OCI-LY3 (cell line): ENCODE data around the gene SPNS3.

Experiments
- H2AFZ ChIP-seq: fragments of 200-600, 300-600 bp; shearing (Covaris generic); 2 replicates; pipeline ENCODE4 v1.6.0; 2014; ENCODE audit warnings: antibody characterized with exemption, low read depth, low read length
- H3K27ac ChIP-seq: fragments of 200-600, 300-600 bp; sonication (generic); 2 replicates; pipeline ENCODE4 v1.5.1; 2014; ENCODE audit warnings: mild to moderate bottlenecking, low read length, moderate library complexity, mixed read lengths
- H3K27me3 ChIP-seq: fragments of 200-600, 300-600 bp; sonication (generic); 2 replicates; pipeline ENCODE4 v1.6.1; 2014; ENCODE audit warnings: low read depth, low read length, mixed read lengths
- H3K36me3 ChIP-seq: fragments of 200-600, 300-600 bp; sonication (generic); replicated peaks from 2 replicates; pipeline ENCODE3; 2014; ENCODE audit warnings: low read depth, low read length, mixed read lengths
- H3K4me1 ChIP-seq: fragments of 300-600, 200-600 bp; sonication (generic); 2 replicates; pipeline ENCODE4 v1.6.1; 2014; ENCODE audit warnings: low read length, mixed read lengths
- H3K4me2 ChIP-seq: fragments of 200-600, 300-600 bp; sonication (generic); 2 replicates; pipeline ENCODE4 v1.6.1; 2014; ENCODE audit warnings: low read length, mixed read lengths
- H3K4me3 ChIP-seq: fragments of 300-600, 200-600 bp; sonication (generic); 2 replicates; pipeline ENCODE4 v1.5.1; 2014; ENCODE audit warnings: antibody characterized with exemption, mild to moderate bottlenecking, low read length, moderate library complexity
- H3K79me2 ChIP-seq: fragments of 300-600, 200-600 bp; shearing (Covaris generic); 2 replicates; pipeline ENCODE4 v1.6.1; 2014; ENCODE audit warnings: mild to moderate bottlenecking, low read length, mixed read lengths
- H3K9ac ChIP-seq: fragments of 300-600, 200-600 bp; shearing (Covaris generic); 2 replicates; pipeline ENCODE4 v1.6.0; 2014; ENCODE audit warnings: mild to moderate bottlenecking, low read length, moderate library complexity
- H3K9me3 ChIP-seq: fragments of 200-600, 300-600 bp; shearing (Covaris generic); 2 replicates; pipeline ENCODE4 v1.6.1; 2014; ENCODE audit warnings: low read length, mixed read lengths; ENCODE audit not compliant: insufficient read depth
- H4K20me1 ChIP-seq: fragments of 200-600, 300-600 bp; sonication (generic); 2 replicates; pipeline ENCODE4 v1.6.1; 2016; ENCODE audit warnings: low read length, mixed read lengths; ENCODE audit not compliant: insufficient read depth
- EZH2phosphoT487 ChIP-seq: fragments of 200-600 bp; shearing (Covaris generic); IDR thresholded peaks from 2 replicates; pipeline ENCODE4 v1.6.1; 2018; ENCODE audit warnings: antibody characterized with exemption, mixed run types, low read depth
- TF ChIP-seq, protein P1 (sequence below): fragments of 200-600, 300-600 bp; sonication (generic); IDR thresholded peaks from 2 replicates; pipeline ENCODE4 v1.5.1; 2014; ENCODE audit warnings: antibody characterized with exemption, low read length, low read depth

SPNS3 gene

GRCh38 chr17:4531988-4532736, 98.4 kb downstream of the SPNS3 start:
- Histone ChIP-seq H3K9ac (no peak overlapping the region), H3K9me3 (no peaks in the 10 kb centered on the region), H3K27ac (no peak overlapping the region), H3K4me1 (no peaks in the 10 kb centered on the region), H3K79me2 (no peaks in the 10 kb centered on the region), H3K4me2 (no peak overlapping the region), H4K20me1 (peaks cover 6% of the 10 kb centered on the region; the same call in 1 of the 2 replicates), H2AFZ (no peak overlapping the region), H3K4me3 (no peak overlapping the region), H3K36me3 (no peaks in the 10 kb centered on the region), H3K27me3 (peaks cover 6% of the 10 kb centered on the region; the same call in 1 of the 2 replicates)
- no peak for TF ChIP-seq EZH2phosphoT487

DNA sequence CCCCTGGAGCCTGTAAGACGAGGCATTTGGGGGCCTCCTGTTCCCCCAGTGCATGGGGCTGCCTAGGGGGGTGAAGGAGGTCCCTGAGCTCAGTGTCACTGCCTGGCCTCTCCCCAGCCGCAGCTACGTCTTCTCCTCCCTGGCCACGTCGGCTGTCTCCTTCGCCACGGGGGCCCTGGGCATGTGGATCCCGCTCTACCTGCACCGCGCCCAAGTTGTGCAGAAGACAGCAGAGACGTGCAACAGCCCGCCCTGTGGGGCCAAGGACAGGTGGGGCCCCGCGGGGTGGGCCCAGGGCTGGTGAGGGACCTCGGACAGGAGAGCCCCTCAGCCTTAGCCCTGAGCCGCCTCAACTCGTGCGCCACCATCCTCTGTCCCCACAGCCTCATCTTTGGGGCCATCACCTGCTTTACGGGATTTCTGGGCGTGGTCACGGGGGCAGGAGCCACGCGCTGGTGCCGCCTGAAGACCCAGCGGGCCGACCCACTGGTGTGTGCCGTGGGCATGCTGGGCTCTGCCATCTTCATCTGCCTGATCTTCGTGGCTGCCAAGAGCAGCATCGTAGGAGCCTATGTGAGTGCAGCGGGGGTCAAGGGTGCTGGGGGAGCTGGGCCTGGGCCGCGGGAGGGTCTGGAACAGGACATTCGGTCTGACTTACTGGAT, 99.3 kb downstream of the SPNS3 start:
- Histone ChIP-seq H3K9me3 (no peaks in the 10 kb centered on the region), H3K4me3 (no peak overlapping the region), H3K9ac (no peak overlapping the region), H4K20me1 (peaks cover 11% of the 10 kb centered on the region), H3K4me2 (no peak overlapping the region), H3K4me1 (no peaks in the 10 kb centered on the region), H2AFZ (no peak overlapping the region), H3K27me3 (peaks cover 4% of the 10 kb centered on the region; the same call in 1 of the 2 replicates), H3K36me3 (no peaks in the 10 kb centered on the region), H3K27ac (no peak overlapping the region), H3K79me2 (no peaks in the 10 kb centered on the region)
- TF ChIP-seq, protein P1, sequence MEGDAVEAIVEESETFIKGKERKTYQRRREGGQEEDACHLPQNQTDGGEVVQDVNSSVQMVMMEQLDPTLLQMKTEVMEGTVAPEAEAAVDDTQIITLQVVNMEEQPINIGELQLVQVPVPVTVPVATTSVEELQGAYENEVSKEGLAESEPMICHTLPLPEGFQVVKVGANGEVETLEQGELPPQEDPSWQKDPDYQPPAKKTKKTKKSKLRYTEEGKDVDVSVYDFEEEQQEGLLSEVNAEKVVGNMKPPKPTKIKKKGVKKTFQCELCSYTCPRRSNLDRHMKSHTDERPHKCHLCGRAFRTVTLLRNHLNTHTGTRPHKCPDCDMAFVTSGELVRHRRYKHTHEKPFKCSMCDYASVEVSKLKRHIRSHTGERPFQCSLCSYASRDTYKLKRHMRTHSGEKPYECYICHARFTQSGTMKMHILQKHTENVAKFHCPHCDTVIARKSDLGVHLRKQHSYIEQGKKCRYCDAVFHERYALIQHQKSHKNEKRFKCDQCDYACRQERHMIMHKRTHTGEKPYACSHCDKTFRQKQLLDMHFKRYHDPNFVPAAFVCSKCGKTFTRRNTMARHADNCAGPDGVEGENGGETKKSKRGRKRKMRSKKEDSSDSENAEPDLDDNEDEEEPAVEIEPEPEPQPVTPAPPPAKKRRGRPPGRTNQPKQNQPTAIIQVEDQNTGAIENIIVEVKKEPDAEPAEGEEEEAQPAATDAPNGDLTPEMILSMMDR: no peak
- TF ChIP-seq EZH2phosphoT487: no peak

GRCh38 chr17:4533523-4534504, 100.1 kb downstream of the SPNS3 start:
- Histone ChIP-seq H3K36me3 (no peaks in the 10 kb centered on the region), H4K20me1 (peaks cover 14% of the 10 kb centered on the region), H3K9ac (no peak overlapping the region), H3K9me3 (no peaks in the 10 kb centered on the region), H3K79me2 (no peaks in the 10 kb centered on the region), H3K27me3 (peaks cover 4% of the 10 kb centered on the region; the same call in 1 of the 2 replicates), H3K4me2 (no peak overlapping the region), H3K4me1 (no peaks in the 10 kb centered on the region), H3K4me3 (no peak overlapping the region), H2AFZ (no peak overlapping the region), H3K27ac (no peak overlapping the region)
- TF ChIP-seq, protein P1: no peak
- TF ChIP-seq EZH2phosphoT487: no peak

DNA sequence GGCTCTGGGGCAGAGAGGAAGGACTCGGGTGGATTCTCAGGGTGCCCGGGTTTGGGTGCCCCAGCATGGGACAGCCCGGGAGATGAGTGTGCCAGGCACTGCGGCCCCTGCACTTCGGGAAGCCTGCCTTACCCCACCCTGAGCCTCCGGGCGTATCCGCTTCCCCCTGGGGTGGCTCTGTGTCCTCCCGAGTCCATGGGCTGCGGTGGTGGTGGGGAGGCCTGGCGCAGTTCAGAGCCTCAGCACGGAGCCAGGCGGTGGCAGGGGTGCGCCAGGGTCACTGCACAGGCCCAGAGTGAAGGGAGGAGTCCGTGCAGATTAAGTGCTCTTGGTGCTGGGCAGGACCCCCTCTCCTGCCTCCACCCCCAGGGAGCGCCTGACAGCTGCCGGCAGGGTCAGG, 100.8 kb downstream of the SPNS3 start:
- TF ChIP-seq EZH2phosphoT487: no peak
- TF ChIP-seq, protein P1: no peak
- Histone ChIP-seq H2AFZ (no peak overlapping the region), H3K27ac (no peak overlapping the region), H4K20me1 (peaks cover 14% of the 10 kb centered on the region), H3K9me3 (no peaks in the 10 kb centered on the region), H3K4me3 (no peak overlapping the region), H3K4me2 (no peak overlapping the region), H3K4me1 (no peaks in the 10 kb centered on the region), H3K27me3 (peaks cover 3% of the 10 kb centered on the region; the same call in 1 of the 2 replicates), H3K79me2 (no peaks in the 10 kb centered on the region), H3K9ac (no peak overlapping the region), H3K36me3 (no peaks in the 10 kb centered on the region)
